Skin epidermis (tissue), 12 donors: ENCODE results near the gene DUSP7.
A peak's percentile ranks its signal among the peaks of the same experiment; 100 is the strongest.
"Not testable (repeated sequence)": the region's sequence is repeated elsewhere in the genome, so short reads cannot be mapped to it uniquely, and the experiment has no call there.

Experiments used
- H3K27ac ChIP-seq, 21 experiments: fragments of 200-600 bp; sonication (generic) in 11 of 21; one replicate each; pipeline ENCODE4 v1.5.0; 2020; ENCODE audit warnings: mild to moderate bottlenecking in 3 of 21, inconsistent platforms in 2 of 21, moderate library complexity in 2 of 21
- H3K4me3 ChIP-seq, 7 experiments: fragments of 200-600 bp; sonication (generic) in 2 of 7; one replicate each; pipeline ENCODE4 v1.5.0; 2020; ENCODE audit warnings: inconsistent platforms in 2 of 7, mild to moderate bottlenecking in 2 of 7, moderate library complexity in 1 of 7

DUSP7 gene

GRCh38 chr3:52036829-52037228 lies 19.5 kb downstream of the DUSP7 start:
- Histone ChIP-seq H3K27ac (no peak overlapping the region), H3K4me3 (no peak overlapping the region)

GRCh38 chr3:52036222-52036694 lies 20.1 kb downstream of the DUSP7 start:
- no peak overlapping the region for H3K27ac ChIP-seq
- no peak overlapping the region for H3K4me3 ChIP-seq

- no peak overlapping the region for H3K27ac ChIP-seq
- no peak overlapping the region for H3K4me3 ChIP-seq
These were observed 21.7 kb downstream of the DUSP7 start for GRCh38 chr3:52034651-52035050.

GRCh38 chr3:52034212-52034611 lies 22.2 kb downstream of the DUSP7 start:
- Histone ChIP-seq H3K27ac (no peak overlapping the region), H3K4me3 (no peak overlapping the region)

- H3K27ac ChIP-seq, H3K4me3 ChIP-seq: not testable (repeated sequence)
These were observed 22.6 kb downstream of the DUSP7 start for GRCh38 chr3:52033748-52034147.

GRCh38 chr3:52032702-52033408 lies 23.5 kb downstream of the DUSP7 start:
- no peak overlapping the region for H3K27ac ChIP-seq

GRCh38 chr3:52031896-52032295 lies 24.5 kb downstream of the DUSP7 start:
- Histone ChIP-seq H3K4me3 (no peak overlapping the region), H3K27ac (no peak overlapping the region)

More at GRCh38 chr3:52032702-52033408, 23.5 kb downstream of the DUSP7 start:
- no peak overlapping the region for H3K4me3 ChIP-seq

- Histone ChIP-seq H3K27ac (peak overlapping the region in 1 of 21 experiments; percentile 30), H3K4me3 (no peak overlapping the region)
These were observed 25.6 kb downstream of the DUSP7 start for GRCh38 chr3:52030714-52031310.

- H3K4me3 ChIP-seq, result no peak overlapping the region
- no peak overlapping the region for H3K27ac ChIP-seq
These were observed 26.8 kb downstream of the DUSP7 start for GRCh38 chr3:52029535-52029934.

GRCh38 chr3:52029053-52029452 lies 27.3 kb downstream of the DUSP7 start:
- H3K27ac ChIP-seq, result no peak overlapping the region
- H3K4me3 ChIP-seq, result no peak overlapping the region

GRCh38 chr3:52028572-52028971 lies 27.8 kb downstream of the DUSP7 start:
- H3K27ac ChIP-seq, result no peak overlapping the region
- no peak overlapping the region for H3K4me3 ChIP-seq

GRCh38 chr3:52026041-52026440 lies 30.3 kb downstream of the DUSP7 start:
- Histone ChIP-seq H3K4me3 (no peak overlapping the region), H3K27ac (no peak overlapping the region)

GRCh38 chr3:52025453-52025852 lies 30.9 kb downstream of the DUSP7 start:
- Histone ChIP-seq H3K4me3 (no peak overlapping the region), H3K27ac (no peak overlapping the region)

- Histone ChIP-seq H3K27ac (no peak overlapping the region), H3K4me3 (no peak overlapping the region)
These were observed 31.5 kb downstream of the DUSP7 start for GRCh38 chr3:52024765-52025452.

- H3K27ac ChIP-seq, result peak overlapping the region in 2 of 21 experiments; percentile 12 to 44
- no peak overlapping the region for H3K4me3 ChIP-seq
These were observed 32.3 kb downstream of the DUSP7 start for GRCh38 chr3:52023860-52024764.

- no peak overlapping the region for H3K4me3 ChIP-seq
- peak overlapping the region in 2 of 21 experiments; percentile 12 to 44 for H3K27ac ChIP-seq
These were observed 33.1 kb downstream of the DUSP7 start for GRCh38 chr3:52023101-52023770.

GRCh38 chr3:52022323-52023100 lies 33.9 kb downstream of the DUSP7 start:
- Histone ChIP-seq H3K4me3 (no peak overlapping the region), H3K27ac (peak overlapping the region in 1 of 21 experiments; percentile 31)

- H3K27ac ChIP-seq, result peak overlapping the region in 4 of 21 experiments; percentile 28 to 37 (median 32)
- no peak overlapping the region for H3K4me3 ChIP-seq
These were observed 34.7 kb downstream of the DUSP7 start for GRCh38 chr3:52021489-52022268.
